AG09309 (cell line): ENCODE measurements around the gene LRRC8E.

ENCODE experiments used
- DNase-seq: peaks from one replicate; pipeline ENCODE4 v3.0.0-alpha.2; 2010; ENCODE audit warnings: low read depth
- H3K4me3 ChIP-seq: 2 replicates; pipeline ENCODE4 v1.5.1; 2011; ENCODE audit warnings: mild to moderate bottlenecking, low read depth, low read length, moderate library complexity; ENCODE audit not compliant: control insufficient read depth
- TF ChIP-seq, protein P1 (sequence below): IDR thresholded peaks from 2 replicates; pipeline ENCODE4 v1.5.1; 2011; ENCODE audit warnings: mild to moderate bottlenecking, low read depth, low read length, inconsistent platforms; ENCODE audit not compliant: insufficient read depth, control insufficient read depth; ENCODE audit errors: missing control alignments

Gene LRRC8E

GRCh38 chr19:7933411-7933810 lies 45.1 kb downstream of the LRRC8E start:
- no peak overlapping the region for H3K4me3 ChIP-seq
- TF ChIP-seq, protein P1, sequence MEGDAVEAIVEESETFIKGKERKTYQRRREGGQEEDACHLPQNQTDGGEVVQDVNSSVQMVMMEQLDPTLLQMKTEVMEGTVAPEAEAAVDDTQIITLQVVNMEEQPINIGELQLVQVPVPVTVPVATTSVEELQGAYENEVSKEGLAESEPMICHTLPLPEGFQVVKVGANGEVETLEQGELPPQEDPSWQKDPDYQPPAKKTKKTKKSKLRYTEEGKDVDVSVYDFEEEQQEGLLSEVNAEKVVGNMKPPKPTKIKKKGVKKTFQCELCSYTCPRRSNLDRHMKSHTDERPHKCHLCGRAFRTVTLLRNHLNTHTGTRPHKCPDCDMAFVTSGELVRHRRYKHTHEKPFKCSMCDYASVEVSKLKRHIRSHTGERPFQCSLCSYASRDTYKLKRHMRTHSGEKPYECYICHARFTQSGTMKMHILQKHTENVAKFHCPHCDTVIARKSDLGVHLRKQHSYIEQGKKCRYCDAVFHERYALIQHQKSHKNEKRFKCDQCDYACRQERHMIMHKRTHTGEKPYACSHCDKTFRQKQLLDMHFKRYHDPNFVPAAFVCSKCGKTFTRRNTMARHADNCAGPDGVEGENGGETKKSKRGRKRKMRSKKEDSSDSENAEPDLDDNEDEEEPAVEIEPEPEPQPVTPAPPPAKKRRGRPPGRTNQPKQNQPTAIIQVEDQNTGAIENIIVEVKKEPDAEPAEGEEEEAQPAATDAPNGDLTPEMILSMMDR: peak; percentile 25

DNA sequence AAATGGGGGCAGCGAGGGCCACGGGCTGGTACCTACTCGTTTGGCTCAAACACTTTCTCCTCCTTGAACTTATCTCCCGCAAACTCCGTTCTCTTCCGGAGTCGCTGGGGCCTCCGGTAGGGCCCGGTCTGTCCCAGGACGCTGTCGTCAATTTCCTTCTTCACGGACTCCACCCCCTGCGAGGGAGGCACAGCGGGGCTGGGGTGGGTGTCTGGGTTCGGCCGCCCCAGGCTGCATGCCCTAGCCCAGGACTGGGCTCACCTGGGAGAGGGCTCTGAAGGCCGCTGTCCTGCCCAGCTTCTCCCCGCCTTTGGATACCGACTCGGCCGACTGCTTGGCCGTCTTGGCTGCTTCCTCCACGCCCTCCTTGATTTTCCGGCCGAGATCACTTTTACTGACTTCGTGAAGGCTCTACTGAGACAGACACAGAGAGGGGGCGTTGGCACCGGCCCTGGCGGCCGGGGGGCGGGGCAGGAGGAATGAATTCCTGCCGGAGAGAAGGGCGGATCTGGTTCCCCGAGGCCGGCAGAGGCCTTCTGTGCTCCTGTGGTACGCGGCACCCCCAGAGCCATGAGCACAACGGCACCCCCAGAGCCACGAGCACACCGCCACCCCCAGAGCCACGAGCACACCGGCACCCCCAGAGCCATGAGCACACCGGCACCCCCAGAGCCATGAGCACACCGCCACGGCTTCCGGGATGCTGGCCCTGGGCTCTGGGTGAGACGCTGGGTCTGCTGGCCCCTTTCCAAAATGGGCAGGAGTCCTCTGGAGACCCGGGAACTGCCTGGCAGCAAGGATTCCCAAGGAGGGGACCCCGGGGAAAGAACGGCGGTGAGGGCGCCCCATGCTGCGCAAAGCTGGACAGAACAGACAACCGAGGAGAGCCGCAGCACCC lies 45.8 kb downstream of the LRRC8E start:
- TF ChIP-seq, protein P1: no peak
- no peak for DNase-seq
- no peak overlapping the region for H3K4me3 ChIP-seq

More at GRCh38 chr19:7933411-7933810, 45.1 kb downstream of the LRRC8E start:
- DNase-seq: no peak

GRCh38 chr19:7934766-7935165 lies 46.5 kb downstream of the LRRC8E start:
- DNase-seq: no peak

DNA sequence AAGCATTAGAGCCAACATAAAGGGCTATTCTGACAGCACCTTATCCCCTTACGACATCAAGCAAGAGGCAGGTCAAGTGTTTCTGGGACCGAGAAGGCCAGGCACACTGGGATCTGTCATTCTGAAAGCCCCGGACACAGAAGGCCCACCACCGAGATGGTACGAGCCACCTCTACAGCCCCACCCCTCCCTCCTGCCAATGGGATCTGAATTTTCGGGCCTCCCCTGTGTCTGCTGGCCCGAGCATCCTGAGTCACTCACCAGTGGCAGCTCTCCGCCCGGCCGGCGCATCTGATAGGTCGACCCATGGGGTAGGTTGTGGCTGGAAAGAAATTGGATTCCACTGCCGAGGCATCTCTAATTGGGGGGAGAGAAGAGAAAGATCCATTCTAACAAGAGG lies 52.5 kb downstream of the LRRC8E start:
- TF ChIP-seq, protein P1: no peak
- no peak overlapping the region for H3K4me3 ChIP-seq
- no peak for DNase-seq

More at GRCh38 chr19:7934766-7935165, 46.5 kb downstream of the LRRC8E start:
- no peak overlapping the region for H3K4me3 ChIP-seq
- TF ChIP-seq, protein P1: no peak

DNA sequence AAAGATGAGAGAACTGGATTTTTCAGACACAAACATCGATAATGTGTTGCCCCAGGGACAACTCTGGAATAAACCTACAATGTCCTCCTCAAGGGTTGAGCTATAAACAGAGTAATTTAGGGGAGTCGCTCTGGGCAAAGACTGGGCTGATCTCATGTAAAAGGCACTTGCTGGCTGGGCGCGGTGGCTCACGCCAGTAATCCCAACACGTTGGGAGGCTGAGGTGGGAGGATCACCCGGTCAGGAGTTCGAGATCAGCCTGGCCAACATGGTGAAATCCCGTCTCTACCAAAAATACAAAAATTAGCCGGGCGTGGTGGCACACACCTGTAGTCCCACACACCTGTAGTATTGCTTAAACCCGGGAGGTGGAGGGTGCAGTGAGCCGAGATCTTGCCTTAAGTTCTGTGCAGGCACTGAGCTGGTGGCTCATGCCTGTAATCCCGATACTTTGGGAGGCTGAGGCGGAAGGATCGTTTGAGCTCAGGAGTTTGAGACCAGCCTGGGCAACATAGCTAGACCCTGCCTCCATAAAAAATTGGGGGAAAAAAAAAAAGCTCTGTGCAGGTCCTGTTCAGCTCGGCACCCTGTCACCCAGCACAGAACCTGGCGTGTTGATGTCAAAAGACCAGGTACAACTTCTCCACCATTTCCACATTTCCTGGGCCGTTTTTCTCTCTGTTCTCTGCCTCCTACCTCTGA lies 53.7 kb downstream of the LRRC8E start:
- H3K4me3 ChIP-seq: peak overlapping the region; percentile 100
- no peak for DNase-seq
- TF ChIP-seq, protein P1: no peak

- H3K4me3 ChIP-seq: peak overlapping the region; percentile 100
- DNase-seq: no peak
- TF ChIP-seq, protein P1: no peak
Observed at GRCh38 chr19:7942981-7943443, 54.7 kb downstream of the LRRC8E start.
